ENCODE data around the gene SLC35F6. TPM values are rescaled to one million over a fixed set of nuclear protein-coding genes. Genes with fewer than 3 reads are reported as not detected.

Gene SLC35F6
- total RNA-seq, 3 donors from 2014 or later (not counting 1 experiment from before 2014, with no cell fraction given), result 30.0 to 35.6 (median 30.4) TPM

GRCh38 chr2:26716769-26717168, 47.3 kb upstream of the SLC35F6 start:
- WGBS (ENCODE audit: insufficient coverage), result 85% methylated on average over 2 of the region's 2 CpGs
- Mint-ChIP-seq H3K27me3 (ENCODE audit: low read depth in 2 of 2) (peaks cover 4 to 7% of the 10 kb centered on the region in 2 donors), H3K4me1 (peaks cover 0 to 5% of the 10 kb centered on the region in 2 donors), H3K27ac (no peak overlapping the region), H3K36me3 (no peaks in the 10 kb centered on the region), H3K4me3 (no peak overlapping the region), H3K9me3 (no peaks in the 10 kb centered on the region)
- intact Hi-C loops (cut with micrococcal nuclease), result no loop called here
- no peaks in the 10 kb centered on the region for H3K9me3 ChIP-seq (ENCODE audit: control insufficient read depth, insufficient read depth, low read length)
- no peak for DNase-seq
- no peak for ATAC-seq
- TF ChIP-seq, protein P1, sequence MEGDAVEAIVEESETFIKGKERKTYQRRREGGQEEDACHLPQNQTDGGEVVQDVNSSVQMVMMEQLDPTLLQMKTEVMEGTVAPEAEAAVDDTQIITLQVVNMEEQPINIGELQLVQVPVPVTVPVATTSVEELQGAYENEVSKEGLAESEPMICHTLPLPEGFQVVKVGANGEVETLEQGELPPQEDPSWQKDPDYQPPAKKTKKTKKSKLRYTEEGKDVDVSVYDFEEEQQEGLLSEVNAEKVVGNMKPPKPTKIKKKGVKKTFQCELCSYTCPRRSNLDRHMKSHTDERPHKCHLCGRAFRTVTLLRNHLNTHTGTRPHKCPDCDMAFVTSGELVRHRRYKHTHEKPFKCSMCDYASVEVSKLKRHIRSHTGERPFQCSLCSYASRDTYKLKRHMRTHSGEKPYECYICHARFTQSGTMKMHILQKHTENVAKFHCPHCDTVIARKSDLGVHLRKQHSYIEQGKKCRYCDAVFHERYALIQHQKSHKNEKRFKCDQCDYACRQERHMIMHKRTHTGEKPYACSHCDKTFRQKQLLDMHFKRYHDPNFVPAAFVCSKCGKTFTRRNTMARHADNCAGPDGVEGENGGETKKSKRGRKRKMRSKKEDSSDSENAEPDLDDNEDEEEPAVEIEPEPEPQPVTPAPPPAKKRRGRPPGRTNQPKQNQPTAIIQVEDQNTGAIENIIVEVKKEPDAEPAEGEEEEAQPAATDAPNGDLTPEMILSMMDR (IDR thresholded peaks at IDR 0.05), result no peak
- H3K36me3 ChIP-seq (ENCODE audit: control insufficient read depth, insufficient read depth, low read length), result no peaks in the 10 kb centered on the region
- no peaks in the 10 kb centered on the region for H3K4me1 ChIP-seq (ENCODE audit: control insufficient read depth, insufficient read depth, low read length)
- no peak overlapping the region for H3K27ac ChIP-seq (ENCODE audit: low read length)
- no peaks in the 10 kb centered on the region for H3K27me3 ChIP-seq (ENCODE audit: control insufficient read depth, insufficient read depth, low read length)
- no peak overlapping the region for H3K4me3 ChIP-seq (ENCODE audit: low read length)

GRCh38 chr2:26717362-26717761, 46.7 kb upstream of the SLC35F6 start:
- DNase-seq (no peak), ATAC-seq (no peak)
- no peaks in the 10 kb centered on the region for H3K9me3 ChIP-seq (ENCODE audit: control insufficient read depth, insufficient read depth, low read length)
- no peak overlapping the region for H3K4me3 ChIP-seq (ENCODE audit: low read length)
- Mint-ChIP-seq H3K27ac (no peak overlapping the region), H3K4me1 (peaks cover 0 to 5% of the 10 kb centered on the region in 2 donors), H3K4me3 (no peak overlapping the region), H3K27me3 (ENCODE audit: low read depth in 2 of 2) (peaks cover 1 to 4% of the 10 kb centered on the region in 2 donors), H3K36me3 (no peaks in the 10 kb centered on the region), H3K9me3 (no peaks in the 10 kb centered on the region)
- WGBS (ENCODE audit: insufficient coverage), result 87% methylated on average over 5 of the region's 5 CpGs
- intact Hi-C loops (cut with micrococcal nuclease), result no loop called here
- H3K27ac ChIP-seq (ENCODE audit: low read length), result no peak overlapping the region
- H3K4me1 ChIP-seq (ENCODE audit: control insufficient read depth, insufficient read depth, low read length), result no peaks in the 10 kb centered on the region
- TF ChIP-seq, protein P1 (IDR thresholded peaks at IDR 0.05), result no peak
- H3K27me3 ChIP-seq (ENCODE audit: control insufficient read depth, insufficient read depth, low read length), result no peaks in the 10 kb centered on the region
- no peaks in the 10 kb centered on the region for H3K36me3 ChIP-seq (ENCODE audit: control insufficient read depth, insufficient read depth, low read length)

DNA sequence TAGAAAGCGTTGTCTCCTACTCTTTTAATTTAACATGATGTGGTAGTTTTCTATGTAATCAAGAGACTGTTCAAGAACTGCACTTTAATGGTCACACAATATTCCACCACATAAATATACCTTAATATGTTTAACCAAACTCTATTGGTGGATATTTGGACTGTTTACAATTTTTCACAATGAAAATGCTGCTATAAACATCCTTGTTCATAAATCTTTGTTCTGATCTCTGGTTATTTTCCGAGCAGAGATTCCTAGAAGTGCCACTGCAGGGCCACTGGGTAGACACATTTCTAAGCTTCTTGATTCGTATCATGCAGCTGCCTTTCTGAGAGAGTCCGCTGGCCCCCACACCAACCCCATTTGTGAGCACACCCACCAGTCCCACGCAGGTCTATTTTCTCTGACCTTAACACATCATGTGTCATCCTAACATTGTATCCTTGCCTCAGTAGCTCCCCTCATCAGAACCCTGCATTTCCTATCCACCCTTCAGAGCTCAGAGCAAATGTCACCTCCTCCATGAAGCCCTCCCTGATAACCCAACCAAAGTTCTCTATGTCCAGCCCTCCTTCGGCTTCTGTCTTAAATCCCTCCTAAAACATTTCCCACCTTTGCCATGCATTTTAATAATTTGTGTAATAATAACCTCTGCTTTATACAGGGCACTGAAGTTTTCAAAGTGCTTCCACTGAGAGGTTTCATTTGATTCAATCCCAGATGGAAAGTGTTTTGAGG, 45.0 kb upstream of the SLC35F6 start:
- ATAC-seq (no peak), DNase-seq (no peak)
- Histone ChIP-seq H3K27me3 (ENCODE audit: control insufficient read depth, insufficient read depth, low read length) (no peaks in the 10 kb centered on the region), H3K4me1 (ENCODE audit: control insufficient read depth, insufficient read depth, low read length) (no peaks in the 10 kb centered on the region), H3K9me3 (ENCODE audit: control insufficient read depth, insufficient read depth, low read length) (no peaks in the 10 kb centered on the region), H3K27ac (ENCODE audit: low read length) (no peak overlapping the region), H3K4me3 (ENCODE audit: low read length) (no peak overlapping the region), H3K36me3 (ENCODE audit: control insufficient read depth, insufficient read depth, low read length) (no peaks in the 10 kb centered on the region)
- no peak overlapping the region for H3K4me3 Mint-ChIP-seq
- no peaks in the 10 kb centered on the region for H3K36me3 Mint-ChIP-seq
- intact Hi-C loops (cut with micrococcal nuclease), result no loop called here
- H3K4me1 Mint-ChIP-seq, result no peaks in the 10 kb centered on the region
- H3K27ac Mint-ChIP-seq, result no peak overlapping the region
- TF ChIP-seq, protein P1 (IDR thresholded peaks at IDR 0.05), result no peak
- no peaks in the 10 kb centered on the region for H3K27me3 Mint-ChIP-seq (ENCODE audit: low read depth in 2 of 2)
- 71% methylated on average over 4 of the region's 6 CpGs for WGBS (ENCODE audit: insufficient coverage)
- H3K9me3 Mint-ChIP-seq, result no peaks in the 10 kb centered on the region
